Measurements from ENCODE around the gene HSPD1. TPM values are rescaled to one million over a fixed set of nuclear protein-coding genes. Genes with fewer than 3 reads are reported as not detected.

Gene HSPD1
- total and polyA plus RNA-seq, 2 of the 13 experiments (the other 11 are each of a cell fraction or from before 2014, with no cell fraction given): 685 to 2,610 TPM

DNA sequence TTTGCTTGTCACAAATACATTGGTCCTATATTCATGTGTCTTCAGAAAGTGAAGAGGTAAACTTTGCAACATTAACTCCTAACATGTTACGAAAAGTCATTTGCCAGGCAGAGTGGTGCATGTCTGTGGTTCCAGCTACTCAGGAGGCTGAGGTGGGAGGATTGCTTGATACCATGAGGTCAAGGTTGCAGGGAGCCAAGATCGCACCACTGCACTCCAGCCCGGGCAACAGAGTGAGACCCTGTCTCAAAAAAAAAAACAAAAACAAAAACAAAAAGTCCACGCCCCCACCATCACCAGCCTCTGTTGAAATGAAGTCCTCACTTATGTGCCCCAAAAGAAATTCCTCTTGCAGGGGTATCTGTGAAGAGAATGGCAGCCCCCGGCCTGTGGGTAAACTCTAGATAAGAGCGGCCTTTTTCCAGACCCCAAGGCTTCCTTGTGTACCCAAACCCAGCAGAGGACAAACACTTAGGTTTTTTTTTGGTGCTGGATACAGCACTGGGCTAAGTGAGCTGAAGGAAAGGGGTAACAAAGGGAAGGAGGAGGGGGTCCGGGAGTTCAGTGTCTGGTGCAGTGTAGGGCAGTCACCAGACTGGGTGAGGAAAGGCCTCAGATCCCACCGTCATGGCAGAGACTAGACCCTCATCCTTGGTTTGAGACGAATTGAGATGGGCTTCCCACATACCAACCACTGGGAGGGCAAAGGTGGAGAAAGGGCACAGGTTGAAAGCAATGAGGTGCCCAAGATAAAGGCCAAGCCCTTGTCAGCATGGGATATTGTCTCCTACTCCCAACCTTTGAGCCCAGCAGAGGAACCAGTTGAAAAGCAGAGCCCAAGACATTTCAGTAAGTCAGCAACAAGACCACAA is 19.2 kb downstream of the HSPD1 start:
- peaks cover 13% of the 10 kb centered on the region for H3K9me3 ChIP-seq (ENCODE audit: low read length)
- peak overlapping the region; percentile 63 for H3K9ac ChIP-seq (ENCODE audit: insufficient read depth, low read depth, low read length)
- ChIA-PET POLR2A (interaction anchor here (1.0 to 6.8 kb wide), 15 partner anchors 12 to 133 kb away, joined by 3 to 143 read pairs (median 11); partner anchors contain the start of genes COQ10B, HSPD1, HSPE1 and MOB4), CTCF (ENCODE audit: low intra/inter-chr PET ratio, low total read pairs) (no interaction called here)
- no peaks in the 10 kb centered on the region for H3K27me3 ChIP-seq (ENCODE audit: control insufficient read depth in 1 of 2, insufficient read depth in 2 of 2, low read length in 2 of 2)
- ATAC-seq (peak; percentile 32), DNase-seq (ENCODE audit: low spot score) (no peak), FAIRE-seq (no peak)
- peak overlapping the region; percentile 91 for H3K27ac ChIP-seq (ENCODE audit: extremely low read length, insufficient read depth, low read length)
- in situ Hi-C loops (cut with HindIII; ENCODE audit: extremely low pct_ligation_motif_present, low pct_unique_long_range_greater_than_20kb) (no loop called here), intact Hi-C loops (cut with micrococcal nuclease; ENCODE audit: unreplicated experiment) (loop anchor here (1.0 kb wide), 2 partner anchors 20 to 27 kb away; partner anchors contain the start of genes COQ10B and HSPE1)
- 50% methylated on average over 9 of the region's 9 CpGs for WGBS (ENCODE audit: low lambda C conversion rate)
- H3K4me3 ChIP-seq (replicated peaks in 1 of 3; ENCODE audit: insufficient read depth in 1 of 3, low read depth in 2 of 3, low read length in 3 of 3): peak overlapping the region; percentile 26 to 63 (median 38); a peak in 5 of 6 replicates
- H3K4me2 ChIP-seq (ENCODE audit: low read depth, low read length): peak overlapping the region; percentile 82
- no peak overlapping the region for H2AFZ ChIP-seq (ENCODE audit: low read length)
- peaks cover 0 to 9% of the 10 kb centered on the region in 2 experiments; a peak in 3 of 5 replicates for H3K36me3 ChIP-seq (replicated peaks in 1 of 2; ENCODE audit: control insufficient read depth in 1 of 2, insufficient read depth in 2 of 2, low read length in 2 of 2)
- BruUV-seq (replicated peaks): no TSS peak
- H4K20me1 ChIP-seq (ENCODE audit: insufficient read depth, low read length): no peaks in the 10 kb centered on the region
- peaks cover 69% of the 10 kb centered on the region for H3K4me1 ChIP-seq (ENCODE audit: insufficient read depth, low read length)
- no peaks in the 10 kb centered on the region for H3K79me2 ChIP-seq (ENCODE audit: insufficient read depth, low read length)
- TF ChIP-seq ATRX (CRISPR knock-in tag; IDR thresholded peaks at IDR 0.05; ENCODE audit: borderline replicate concordance) (no peak), ZSCAN20 (CRISPR knock-in tag; IDR thresholded peaks at IDR 0.05; ENCODE audit: borderline replicate concordance) (no peak), PRDM10 (CRISPR knock-in tag; IDR thresholded peaks at IDR 0.05; ENCODE audit: low read depth) (no peak), ZNF331 (CRISPR knock-in tag; IDR thresholded peaks at IDR 0.05) (0 out of 2 replicates have a peak, but pooled peaks have one; percentile 17), NR2C2 (CRISPR knock-in tag; IDR thresholded peaks at IDR 0.05; ENCODE audit: borderline replicate concordance) (no peak; the same call in 1 of the 2 replicates), TEF (CRISPR knock-in tag; IDR thresholded peaks at IDR 0.05) (no peak), MIER3 (CRISPR knock-in tag; IDR thresholded peaks at IDR 0.05; ENCODE audit: borderline replicate concordance) (peak; percentile 9; the same call in 1 of the 2 replicates), ZNF430 (CRISPR knock-in tag; IDR thresholded peaks at IDR 0.05) (no peak), SIX1 (CRISPR knock-in tag; IDR thresholded peaks at IDR 0.05; ENCODE audit: borderline replicate concordance) (no peak), SIX4 (CRISPR knock-in tag; IDR thresholded peaks at IDR 0.05) (no peak)
- TF ChIP-seq, protein P1, sequence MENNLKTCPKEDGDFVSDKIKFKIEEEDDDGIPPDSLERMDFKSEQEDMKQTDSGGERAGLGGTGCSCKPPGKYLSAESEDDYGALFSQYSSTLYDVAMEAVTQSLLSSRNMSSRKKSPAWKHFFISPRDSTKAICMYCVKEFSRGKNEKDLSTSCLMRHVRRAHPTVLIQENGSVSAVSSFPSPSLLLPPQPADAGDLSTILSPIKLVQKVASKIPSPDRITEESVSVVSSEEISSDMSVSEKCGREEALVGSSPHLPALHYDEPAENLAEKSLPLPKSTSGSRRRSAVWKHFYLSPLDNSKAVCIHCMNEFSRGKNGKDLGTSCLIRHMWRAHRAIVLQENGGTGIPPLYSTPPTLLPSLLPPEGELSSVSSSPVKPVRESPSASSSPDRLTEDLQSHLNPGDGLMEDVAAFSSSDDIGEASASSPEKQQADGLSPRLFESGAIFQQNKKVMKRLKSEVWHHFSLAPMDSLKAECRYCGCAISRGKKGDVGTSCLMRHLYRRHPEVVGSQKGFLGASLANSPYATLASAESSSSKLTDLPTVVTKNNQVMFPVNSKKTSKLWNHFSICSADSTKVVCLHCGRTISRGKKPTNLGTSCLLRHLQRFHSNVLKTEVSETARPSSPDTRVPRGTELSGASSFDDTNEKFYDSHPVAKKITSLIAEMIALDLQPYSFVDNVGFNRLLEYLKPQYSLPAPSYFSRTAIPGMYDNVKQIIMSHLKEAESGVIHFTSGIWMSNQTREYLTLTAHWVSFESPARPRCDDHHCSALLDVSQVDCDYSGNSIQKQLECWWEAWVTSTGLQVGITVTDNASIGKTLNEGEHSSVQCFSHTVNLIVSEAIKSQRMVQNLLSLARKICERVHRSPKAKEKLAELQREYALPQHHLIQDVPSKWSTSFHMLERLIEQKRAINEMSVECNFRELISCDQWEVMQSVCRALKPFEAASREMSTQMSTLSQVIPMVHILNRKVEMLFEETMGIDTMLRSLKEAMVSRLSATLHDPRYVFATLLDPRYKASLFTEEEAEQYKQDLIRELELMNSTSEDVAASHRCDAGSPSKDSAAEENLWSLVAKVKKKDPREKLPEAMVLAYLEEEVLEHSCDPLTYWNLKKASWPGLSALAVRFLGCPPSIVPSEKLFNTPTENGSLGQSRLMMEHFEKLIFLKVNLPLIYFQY (CRISPR knock-in tag; IDR thresholded peaks at IDR 0.05; ENCODE audit: borderline replicate concordance): peak; percentile 18; the same call in 1 of the 2 replicates
- TF ChIP-seq, protein P2, sequence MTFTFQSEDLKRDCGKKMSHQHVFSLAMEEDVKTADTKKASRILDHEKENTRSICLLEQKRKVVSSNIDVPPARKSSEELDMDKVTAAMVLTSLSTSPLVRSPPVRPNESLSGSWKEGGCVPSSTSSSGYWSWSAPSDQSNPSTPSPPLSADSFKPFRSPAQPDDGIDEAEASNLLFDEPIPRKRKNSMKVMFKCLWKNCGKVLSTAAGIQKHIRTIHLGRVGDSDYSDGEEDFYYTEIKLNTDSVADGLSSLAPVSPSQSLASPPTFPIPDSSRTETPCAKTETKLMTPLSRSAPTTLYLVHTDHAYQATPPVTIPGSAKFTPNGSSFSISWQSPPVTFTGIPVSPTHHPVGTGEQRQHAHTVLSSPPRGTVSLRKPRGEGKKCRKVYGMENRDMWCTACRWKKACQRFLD (CRISPR knock-in tag; IDR thresholded peaks at IDR 0.05; ENCODE audit: borderline replicate concordance): 0 out of 2 replicates have a peak, but pooled peaks have one; percentile 23
